GM23338 (cell line): ENCODE measurements around the gene ZNF317.

Experiments used
- CREB1 ChIP-seq: fragments of 250-450 bp; sonication (Bioruptor Pico); IDR thresholded peaks from 2 replicates; pipeline ENCODE4 v1.5.0; 2020; ENCODE audit warnings: low read depth, mild to moderate bottlenecking, moderate library complexity
- CTCF ChIP-seq, 2 experiments: fragments of 200-600 bp in 1 of 2; sonication (generic) in 1 of 2; conservative IDR thresholded peaks; 2 replicates each; pipeline versions ENCODE4 v1.5.1 to v1.6.1; 2016 to 2017; ENCODE audit warnings: antibody characterized with exemption in 2 of 2, low read depth in 2 of 2, mild to moderate bottlenecking in 2 of 2, moderate library complexity in 1 of 2
- ETS1 ChIP-seq: IDR thresholded peaks from 2 replicates; pipeline ENCODE4 v1.6.1; 2016; ENCODE audit warnings: antibody characterized with exemption
- EZH2 ChIP-seq: fragments of 200-600 bp; sonication (generic); IDR thresholded peaks from one replicate; pipeline ENCODE4 v1.8.0; 2017; ENCODE audit warnings: antibody characterized with exemption, mild to moderate bottlenecking, low read depth; ENCODE audit not compliant: unreplicated experiment
- EZH2phosphoT487 ChIP-seq: fragments of 200-600 bp; sonication (generic); IDR thresholded peaks from one replicate; pipeline ENCODE4 v1.8.1; 2018; ENCODE audit warnings: antibody characterized with exemption; ENCODE audit not compliant: unreplicated experiment
- NANOG ChIP-seq: IDR thresholded peaks from 2 replicates; pipeline ENCODE4 v1.6.1; 2016; ENCODE audit warnings: antibody characterized with exemption, borderline replicate concordance
- POLR2AphosphoS5 ChIP-seq: IDR thresholded peaks from 2 replicates; pipeline ENCODE4 v1.6.1; 2016; ENCODE audit warnings: antibody characterized with exemption, low read depth
- REST ChIP-seq: IDR thresholded peaks from one replicate; pipeline ENCODE4 v1.6.1; 2018; ENCODE audit warnings: antibody characterized with exemption; ENCODE audit not compliant: unreplicated experiment
- STAT1 ChIP-seq: IDR thresholded peaks from one replicate; pipeline ENCODE4 v1.6.1; 2016; ENCODE audit warnings: antibody characterized with exemption; ENCODE audit not compliant: unreplicated experiment
- ZNF331 ChIP-seq: fragments of 250-450 bp; sonication (Bioruptor Pico); IDR thresholded peaks from 2 replicates; pipeline ENCODE4 v1.5.0; 2020; ENCODE audit warnings: low read depth, mild to moderate bottlenecking, moderate library complexity

- no peak for TF ChIP-seq EZH2
- TF ChIP-seq CTCF (conservative IDR thresholded peaks at IDR 0.05; ENCODE audit: low read depth in 2 of 2) = no peak
- no peak for TF ChIP-seq EZH2phosphoT487
- TF ChIP-seq CREB1 (CRISPR knock-in tag) = no peak
- no peak for TF ChIP-seq POLR2AphosphoS5
- TF ChIP-seq REST = no peak
- no peak for TF ChIP-seq ETS1
- no peak for TF ChIP-seq ZNF331
- TF ChIP-seq NANOG = no peak
- no peak for TF ChIP-seq STAT1
Observed at GRCh38 chr19:9149997-9150396, 9.8 kb downstream of the ZNF317 start.
